Erythroblast (primary cell): ENCODE results near the gene HPCAL1.

Source experiments
- GATA1 ChIP-seq: IDR thresholded peaks from 2 replicates; pipeline ENCODE4 v1.6.1; 2011; ENCODE audit warnings: low read depth, mild to moderate bottlenecking, control low read depth, low read length, moderate library complexity
- POLR2A ChIP-seq: IDR thresholded peaks from 2 replicates; pipeline ENCODE4 v1.6.1; 2011; ENCODE audit warnings: mild to moderate bottlenecking, low read length

DNA sequence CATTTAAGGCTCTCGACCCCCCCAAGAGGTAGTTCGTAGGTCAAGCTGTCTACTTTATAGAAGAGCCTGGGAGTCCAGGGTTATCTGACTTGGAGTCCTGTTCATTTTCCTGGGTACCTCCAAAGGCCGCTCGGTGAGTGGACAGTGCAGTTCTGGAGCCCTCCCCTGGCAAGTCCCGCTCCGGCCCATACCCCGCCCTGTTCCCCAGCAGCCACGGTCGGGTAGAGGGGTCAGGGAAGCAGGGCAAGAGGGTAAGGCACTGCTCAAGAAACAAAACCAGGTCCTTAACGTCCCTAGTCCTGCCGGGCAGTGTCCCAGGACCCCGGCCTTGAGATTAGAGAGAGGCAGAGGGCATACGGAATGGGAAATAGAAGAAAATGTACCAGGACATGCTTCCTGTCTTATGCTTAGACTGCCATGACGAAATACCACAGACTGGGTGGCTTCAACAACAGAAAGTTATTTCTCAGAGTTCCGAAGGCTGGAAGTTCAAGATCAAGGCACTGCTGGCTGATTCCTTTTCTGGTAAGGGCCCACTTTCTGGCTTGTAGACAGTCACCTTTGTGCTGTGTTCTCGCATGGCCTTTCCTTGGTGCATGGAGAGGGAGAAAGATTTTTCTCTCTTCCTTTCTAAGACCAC is 5.4 kb upstream of the HPCAL1 start:
- no peak for TF ChIP-seq POLR2A
- TF ChIP-seq GATA1 = no peak
